Activated CD8-positive, alpha-beta memory T cell treated with anti-CD3 and anti-CD28 coated beads, Interleukin-2, amount 50 U/mL, for 1 hour (primary cell): ENCODE measurements around the gene MFNG.
"Not testable (repeated sequence)": the region's sequence is repeated elsewhere in the genome, so short reads cannot be mapped to it uniquely, and the experiment has no call there.

Source experiments
- DNase-seq: peaks from one replicate; pipeline ENCODE4 v3.0.0-alpha.2; 2020; ENCODE audit errors: extremely low read depth

Gene MFNG

GRCh38 chr22:37473437-37473946 is 12.7 kb downstream of the MFNG start:
- no peak for DNase-seq

- no peak for DNase-seq
These were observed 13.7 kb downstream of the MFNG start for GRCh38 chr22:37472418-37473006.

GRCh38 chr22:37471727-37472417 is 14.3 kb downstream of the MFNG start:
- DNase-seq = no peak

GRCh38 chr22:37470087-37470445 is 16.1 kb downstream of the MFNG start:
- no peak for DNase-seq

GRCh38 chr22:37469416-37470086 is 16.6 kb downstream of the MFNG start:
- DNase-seq = no peak

- not testable (repeated sequence) for DNase-seq
These were observed 17.9 kb downstream of the MFNG start for GRCh38 chr22:37468201-37468695.

GRCh38 chr22:37467391-37467955 is 18.7 kb downstream of the MFNG start:
- no peak for DNase-seq

- DNase-seq = no peak
These were observed 22.0 kb downstream of the MFNG start for GRCh38 chr22:37464181-37464580.

- no peak for DNase-seq
These were observed 23.2 kb downstream of the MFNG start for GRCh38 chr22:37462983-37463382.

- DNase-seq = no peak
These were observed 23.7 kb downstream of the MFNG start for GRCh38 chr22:37462436-37462835.

- DNase-seq = no peak
These were observed 24.2 kb downstream of the MFNG start for GRCh38 chr22:37461961-37462360.

- DNase-seq = no peak
These were observed 25.5 kb downstream of the MFNG start for GRCh38 chr22:37460684-37461083.

- DNase-seq = no peak
These were observed 27.0 kb downstream of the MFNG start for GRCh38 chr22:37459206-37459605.

- peak; percentile 64 for DNase-seq
These were observed 28.9 kb downstream of the MFNG start for GRCh38 chr22:37457093-37457893.

GRCh38 chr22:37456346-37456745 is 29.8 kb downstream of the MFNG start:
- DNase-seq = no peak

- DNase-seq = no peak
These were observed 30.3 kb downstream of the MFNG start for GRCh38 chr22:37455896-37456295.

GRCh38 chr22:37454857-37455686 is 31.1 kb downstream of the MFNG start:
- no peak for DNase-seq

GRCh38 chr22:37453696-37454095 is 32.5 kb downstream of the MFNG start:
- no peak for DNase-seq

- DNase-seq = no peak
These were observed 35.0 kb downstream of the MFNG start for GRCh38 chr22:37451218-37451617.

GRCh38 chr22:37449331-37450001 is 36.7 kb downstream of the MFNG start:
- DNase-seq = no peak
